HG03378 (cell line): Measurements from ENCODE around the gene RNFT2.

Experiments used
- ATAC-seq: cut with Tn5 transposase; IDR thresholded peaks from one replicate; pipeline ENCODE4 v1.9.1; 2021; ENCODE audit warnings: mild to moderate bottlenecking, moderate library complexity; ENCODE audit not compliant: unreplicated experiment

Gene RNFT2

GRCh38 chr12:116737774-116738657, at the start of gene RNFT2, which contains the start of gene SPRING1:
TSS of gene RNFT2 (plus strand) at chr12:116738315. CDS start at chr12:116740498, 2,183 bp downstream.
TSS of gene SPRING1 (minus strand) at chr12:116738069. CDS start at chr12:116737900, 169 bp downstream.
- ATAC-seq: peak; percentile 97

GRCh38 chr12:116689521-116689920, 48.6 kb upstream of the RNFT2 start:
- ATAC-seq: no peak

- no peak for ATAC-seq
Measured at GRCh38 chr12:116689979-116690744, 48.0 kb upstream of the RNFT2 start.

GRCh38 chr12:116691205-116691604, 46.9 kb upstream of the RNFT2 start:
- no peak for ATAC-seq

- no peak for ATAC-seq
Measured at GRCh38 chr12:116691636-116692035, 46.5 kb upstream of the RNFT2 start.

- ATAC-seq: no peak
Measured at GRCh38 chr12:116692605-116693004, 45.5 kb upstream of the RNFT2 start.

- no peak for ATAC-seq
Measured at GRCh38 chr12:116693286-116694227, 44.6 kb upstream of the RNFT2 start.

GRCh38 chr12:116694653-116695463, 43.3 kb upstream of the RNFT2 start:
- ATAC-seq: no peak

- ATAC-seq: no peak
Measured at GRCh38 chr12:116695464-116695725, 42.7 kb upstream of the RNFT2 start.

GRCh38 chr12:116697305-116697704, 40.8 kb upstream of the RNFT2 start:
- ATAC-seq: no peak

- ATAC-seq: no peak
Measured at GRCh38 chr12:116697716-116698115, 40.4 kb upstream of the RNFT2 start.

GRCh38 chr12:116698116-116698515, 40.0 kb upstream of the RNFT2 start:
- ATAC-seq: no peak

- no peak for ATAC-seq
Measured at GRCh38 chr12:116698554-116699075, 39.5 kb upstream of the RNFT2 start.

GRCh38 chr12:116700066-116700465, 38.0 kb upstream of the RNFT2 start:
- no peak for ATAC-seq

GRCh38 chr12:116701432-116701831, 36.7 kb upstream of the RNFT2 start:
- ATAC-seq: no peak

- no peak for ATAC-seq
Measured at GRCh38 chr12:116703214-116703795, 34.8 kb upstream of the RNFT2 start.

GRCh38 chr12:116707751-116708150, 30.4 kb upstream of the RNFT2 start:
- no peak for ATAC-seq

GRCh38 chr12:116708826-116709756, 29.0 kb upstream of the RNFT2 start:
- no peak for ATAC-seq
